HG03045 (cell line): Measurements from ENCODE around the gene TNFRSF14.

Source experiments
- ATAC-seq: cut with Tn5 transposase; IDR thresholded peaks from one replicate; pipeline ENCODE4 v1.9.1; 2021; ENCODE audit warnings: mild to moderate bottlenecking, moderate library complexity; ENCODE audit not compliant: unreplicated experiment

Gene TNFRSF14

DNA sequence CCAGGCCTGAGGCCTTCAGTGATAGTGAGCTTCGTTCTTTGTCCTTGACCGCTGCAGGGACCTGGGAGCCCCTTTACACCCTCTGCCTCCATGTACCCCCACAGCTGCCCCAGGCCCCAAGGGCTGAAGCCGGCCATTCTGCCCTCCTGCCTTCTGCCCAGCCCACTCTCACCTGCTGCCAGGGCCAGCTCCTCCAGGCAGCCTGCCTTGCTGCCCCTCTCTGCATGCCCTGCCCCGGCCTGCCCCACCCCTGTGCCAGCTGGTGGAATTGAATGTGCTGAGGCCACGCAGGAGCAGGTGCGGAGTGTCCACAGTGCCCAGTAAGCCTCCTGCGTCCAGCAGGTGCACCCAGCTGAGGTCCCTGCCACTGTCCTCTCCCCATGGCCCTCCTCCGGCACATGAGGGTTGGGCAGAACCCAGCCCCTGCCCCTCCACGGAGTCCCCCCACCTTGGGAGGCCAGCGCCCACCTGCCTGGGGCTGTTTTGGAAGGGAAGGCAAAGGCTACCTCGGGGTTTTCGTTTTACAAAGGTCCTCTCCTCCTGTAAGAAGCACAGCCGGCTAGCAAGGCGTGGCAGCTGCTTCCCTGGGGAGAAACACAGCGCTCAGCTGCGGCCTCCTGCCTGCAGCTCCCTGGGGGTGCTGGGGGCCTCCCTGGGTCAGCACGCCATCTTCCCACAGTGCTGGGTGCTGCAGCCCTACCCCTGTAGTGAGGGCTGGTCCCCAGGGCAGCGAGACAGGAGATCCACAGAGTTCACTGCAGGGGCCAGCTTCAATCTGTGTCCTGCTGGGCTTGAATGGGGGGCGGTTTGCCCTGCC is 55.7 kb downstream of the TNFRSF14 start:
- ATAC-seq: no peak

DNA sequence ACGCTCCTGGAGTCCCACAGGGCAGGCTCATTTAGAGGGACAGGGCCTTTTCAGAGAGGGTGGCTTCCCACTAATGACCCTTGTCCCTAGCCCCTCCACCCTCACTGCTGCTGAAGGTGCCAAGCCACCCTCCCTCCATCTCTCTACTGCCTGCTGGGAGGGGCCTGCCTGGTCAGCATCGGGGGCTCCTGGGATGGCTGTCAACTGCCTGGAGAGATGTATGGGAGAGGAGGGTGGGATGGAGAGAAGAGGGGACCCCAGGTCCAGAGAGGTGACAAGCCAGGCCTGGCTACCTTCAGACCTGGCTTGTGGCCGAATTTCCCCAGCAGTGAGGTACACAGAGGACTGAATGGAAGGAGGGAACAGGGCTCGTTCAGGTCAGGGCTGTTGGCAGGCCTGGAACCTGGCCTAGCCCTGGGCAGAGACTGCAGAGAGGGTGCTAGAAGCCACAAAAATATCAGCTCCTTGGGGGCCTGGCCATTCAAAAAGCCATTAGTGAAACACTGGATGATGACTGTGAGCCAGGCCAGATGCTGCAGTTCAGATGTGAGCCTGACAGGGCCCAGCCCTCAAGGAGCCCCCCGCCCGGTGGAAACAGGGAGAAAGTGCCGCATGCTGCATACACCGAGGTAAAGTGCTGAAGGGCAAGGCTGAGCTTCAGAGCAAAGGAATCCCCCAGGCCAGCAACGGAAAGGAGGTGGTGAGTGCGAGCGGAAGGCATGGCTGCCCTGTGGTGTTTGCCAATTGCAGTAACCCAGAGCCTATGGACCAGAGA is 56.6 kb downstream of the TNFRSF14 start:
- no peak for ATAC-seq
